ENCODE results near the gene ENKUR. TPM values are rescaled to one million over a fixed set of nuclear protein-coding genes. Genes with fewer than 3 reads are reported as not detected.
A peak's percentile ranks its signal among the peaks of the same experiment; 100 is the strongest.
"Not testable (repeated sequence)": the region's sequence is repeated elsewhere in the genome, so short reads cannot be mapped to it uniquely, and the experiment has no call there.

The ENKUR gene
- polyA plus RNA-seq, 1 experiment, result 0.06 TPM

- POLR2A ChIA-PET, result interaction anchor here (0.7 kb wide), 1 partner anchor 321 kb away, joined by 13 read pairs; no protein-coding TSS in a partner anchor
Observed at GRCh38 chr10:25018703-25019102, 2.7 kb upstream of the ENKUR start.

GRCh38 chr10:25017661-25018060, 1.7 kb upstream of the ENKUR start:
- ChIA-PET CTCF (no interaction called here), POLR2A (no interaction called here)
- Histone ChIP-seq H3K36me3 (ENCODE audit: control insufficient read depth, insufficient read depth, low read length) (no peaks in the 10 kb centered on the region), H3K4me3 (ENCODE audit: low read depth, low read length) (no peak overlapping the region), H3K27me3 (ENCODE audit: control insufficient read depth, insufficient read depth, low read length) (no peaks in the 10 kb centered on the region)
- DNase-seq (ENCODE audit: low read depth), result no peak
- TF ChIP-seq CTCF (IDR thresholded peaks at IDR 0.05; ENCODE audit: insufficient read depth, low read depth, low read length), result no peak

More at GRCh38 chr10:25018703-25019102, 2.7 kb upstream of the ENKUR start:
- H3K36me3 ChIP-seq (ENCODE audit: control insufficient read depth, insufficient read depth, low read length), result no peaks in the 10 kb centered on the region
- TF ChIP-seq CTCF (IDR thresholded peaks at IDR 0.05; ENCODE audit: insufficient read depth, low read depth, low read length), result no peak
- DNase-seq (ENCODE audit: low read depth), result no peak
- CTCF ChIA-PET, result interaction anchor here (0.7 to 1.0 kb wide), 2 partner anchors 9 to 44 kb away, joined by 3 to 4 read pairs; no protein-coding TSS in a partner anchor
- no peaks in the 10 kb centered on the region for H3K27me3 ChIP-seq (ENCODE audit: control insufficient read depth, insufficient read depth, low read length)
- no peak overlapping the region for H3K4me3 ChIP-seq (ENCODE audit: low read depth, low read length)

GRCh38 chr10:25017154-25017590, 1.2 kb upstream of the ENKUR start:
- Histone ChIP-seq H3K4me3 (ENCODE audit: low read depth, low read length) (peak overlapping the region; percentile 55), H3K27me3 (ENCODE audit: control insufficient read depth, insufficient read depth, low read length) (no peaks in the 10 kb centered on the region), H3K36me3 (ENCODE audit: control insufficient read depth, insufficient read depth, low read length) (no peaks in the 10 kb centered on the region)
- TF ChIP-seq CTCF (IDR thresholded peaks at IDR 0.05; ENCODE audit: insufficient read depth, low read depth, low read length), result no peak
- no peak for DNase-seq (ENCODE audit: low read depth)
- CTCF ChIA-PET, result interaction anchor here (1.3 kb wide), 1 partner anchor 400 kb away, joined by 3 read pairs; no protein-coding TSS in a partner anchor
- POLR2A ChIA-PET, result interaction anchor here (0.7 kb wide), 1 partner anchor 27 kb away, joined by 5 read pairs; no protein-coding TSS in a partner anchor

GRCh38 chr10:25016376-25017153, 607 bp upstream of the ENKUR start, which contains the start of gene THNSL1:
THNSL1 (plus strand) TSS chr10:25016612; CDS start chr10:25023224, 6,612 bp downstream.
- DNase-seq (ENCODE audit: low read depth), result peak; percentile 94
- H3K27me3 ChIP-seq (ENCODE audit: control insufficient read depth, insufficient read depth, low read length), result no peaks in the 10 kb centered on the region
- CTCF ChIA-PET, result interaction anchor here (0.9 to 1.3 kb wide), 4 partner anchors 11 to 399 kb away, joined by 3 to 4 read pairs (median 3); no protein-coding TSS in a partner anchor
- POLR2A ChIA-PET, result interaction anchor here (0.7 kb wide), 1 partner anchor 27 kb away, joined by 5 read pairs; no protein-coding TSS in a partner anchor
- H3K4me3 ChIP-seq (ENCODE audit: low read depth, low read length), result peak within 1 kb of the TSS; percentile 55
- H3K36me3 ChIP-seq (ENCODE audit: control insufficient read depth, insufficient read depth, low read length), result no peaks in the 10 kb centered on the region
- no peak for TF ChIP-seq CTCF (IDR thresholded peaks at IDR 0.05; ENCODE audit: insufficient read depth, low read depth, low read length)

- no peaks in the 10 kb centered on the region for H3K36me3 ChIP-seq (ENCODE audit: control insufficient read depth, insufficient read depth, low read length)
- TF ChIP-seq CTCF (IDR thresholded peaks at IDR 0.05; ENCODE audit: insufficient read depth, low read depth, low read length), result no peak
- H3K4me3 ChIP-seq (ENCODE audit: low read depth, low read length), result no peak overlapping the region
- ChIA-PET CTCF (no interaction called here), POLR2A (no interaction called here)
- no peaks in the 10 kb centered on the region for H3K27me3 ChIP-seq (ENCODE audit: control insufficient read depth, insufficient read depth, low read length)
- DNase-seq (ENCODE audit: low read depth), result no peak
Observed at GRCh38 chr10:25014579-25014978, 1.4 kb downstream of the ENKUR start.

GRCh38 chr10:25011591-25011990, 4.4 kb downstream of the ENKUR start:
- POLR2A ChIA-PET; H3K27me3 ChIP-seq (ENCODE audit: control insufficient read depth, insufficient read depth, low read length); CTCF ChIA-PET; H3K36me3 ChIP-seq (ENCODE audit: control insufficient read depth, insufficient read depth, low read length); DNase-seq (ENCODE audit: low read depth); H3K4me3 ChIP-seq (ENCODE audit: low read depth, low read length): not testable (repeated sequence)
